ENCODE measurements around the gene SMIM10.

GRCh38 chrX:134948333-134949241, 42.2 kb upstream of the SMIM10 start:
- TF ChIP-seq, protein P1, sequence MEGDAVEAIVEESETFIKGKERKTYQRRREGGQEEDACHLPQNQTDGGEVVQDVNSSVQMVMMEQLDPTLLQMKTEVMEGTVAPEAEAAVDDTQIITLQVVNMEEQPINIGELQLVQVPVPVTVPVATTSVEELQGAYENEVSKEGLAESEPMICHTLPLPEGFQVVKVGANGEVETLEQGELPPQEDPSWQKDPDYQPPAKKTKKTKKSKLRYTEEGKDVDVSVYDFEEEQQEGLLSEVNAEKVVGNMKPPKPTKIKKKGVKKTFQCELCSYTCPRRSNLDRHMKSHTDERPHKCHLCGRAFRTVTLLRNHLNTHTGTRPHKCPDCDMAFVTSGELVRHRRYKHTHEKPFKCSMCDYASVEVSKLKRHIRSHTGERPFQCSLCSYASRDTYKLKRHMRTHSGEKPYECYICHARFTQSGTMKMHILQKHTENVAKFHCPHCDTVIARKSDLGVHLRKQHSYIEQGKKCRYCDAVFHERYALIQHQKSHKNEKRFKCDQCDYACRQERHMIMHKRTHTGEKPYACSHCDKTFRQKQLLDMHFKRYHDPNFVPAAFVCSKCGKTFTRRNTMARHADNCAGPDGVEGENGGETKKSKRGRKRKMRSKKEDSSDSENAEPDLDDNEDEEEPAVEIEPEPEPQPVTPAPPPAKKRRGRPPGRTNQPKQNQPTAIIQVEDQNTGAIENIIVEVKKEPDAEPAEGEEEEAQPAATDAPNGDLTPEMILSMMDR (IDR thresholded peaks at IDR 0.05; ENCODE audit: borderline replicate concordance, extremely low read depth, low read length, poor library complexity, severe bottlenecking) = no peak
- TF ChIP-seq EZH2 (IDR thresholded peaks at IDR 0.05; ENCODE audit: borderline replicate concordance, low read depth, low read length, severe bottlenecking) = no peak
